ENCODE data around the gene TSC2.

The TSC2 gene

DNA sequence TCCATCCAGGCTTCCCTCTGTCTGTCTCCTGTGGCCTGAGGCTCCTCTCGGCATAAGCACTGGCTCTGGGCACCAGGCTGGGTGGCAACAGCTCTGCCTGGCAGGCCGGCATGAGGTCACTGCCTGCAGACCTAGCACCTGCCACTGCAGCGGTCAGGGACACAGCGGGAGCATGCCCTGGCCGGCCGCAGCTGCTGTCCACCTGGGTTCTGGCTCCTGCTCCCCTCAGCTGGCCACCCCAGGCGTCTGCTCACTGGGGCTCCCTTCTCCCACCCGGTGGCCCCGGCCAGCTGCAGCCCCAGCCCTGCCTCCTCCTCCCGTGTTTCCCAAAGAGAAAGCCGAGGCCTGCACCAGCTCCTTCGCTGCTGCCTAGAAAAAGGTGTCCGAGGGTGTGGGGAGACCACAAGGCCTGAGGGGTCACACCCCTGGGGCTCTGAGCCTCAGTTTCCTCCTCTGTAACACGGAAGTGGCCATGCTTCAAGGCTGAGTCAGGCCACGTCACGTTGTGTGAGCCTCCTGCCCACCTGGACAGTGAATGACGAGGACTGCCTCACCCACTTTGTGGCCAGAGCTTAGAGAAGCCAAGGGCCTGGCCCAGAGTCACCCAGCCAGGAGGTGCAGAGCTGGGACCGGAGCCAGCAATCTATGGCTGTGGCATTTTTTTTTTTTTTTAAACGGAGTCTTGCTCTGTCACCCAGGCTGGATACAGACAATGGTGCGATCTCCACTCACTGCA lies 6.8 kb upstream of the TSC2 start:
- FAIRE-seq, result no peak
- no peak for TF ChIP-seq TAF1 (IDR thresholded peaks at IDR 0.05; ENCODE audit: borderline replicate concordance, low read depth, low read length)
- TF ChIP-seq POLR2A (IDR thresholded peaks at IDR 0.05; ENCODE audit: low read depth, low read length), result no peak
- no peak for DNase-seq (ENCODE audit: insufficient read length)

GRCh38 chr16:2042171-2042985 lies 5.4 kb upstream of the TSC2 start:
- DNase-seq (ENCODE audit: insufficient read length) (no peak), FAIRE-seq (no peak)
- TF ChIP-seq POLR2AphosphoS5 (IDR thresholded peaks at IDR 0.05; ENCODE audit: low read depth, low read length) (no peak), POLR2A (IDR thresholded peaks at IDR 0.05; ENCODE audit: low read depth, low read length) (no peak)

GRCh38 chr16:2042986-2043666 lies 4.7 kb upstream of the TSC2 start:
- TF ChIP-seq POLR2AphosphoS5 (IDR thresholded peaks at IDR 0.05; ENCODE audit: low read depth, low read length) (no peak), POLR2A (IDR thresholded peaks at IDR 0.05; ENCODE audit: low read depth, low read length) (no peak), TAF1 (IDR thresholded peaks at IDR 0.05; ENCODE audit: borderline replicate concordance, low read depth, low read length) (no peak)
- DNase-seq (ENCODE audit: insufficient read length) (no peak), FAIRE-seq (no peak)

- no peak for TF ChIP-seq POLR2AphosphoS5 (IDR thresholded peaks at IDR 0.05; ENCODE audit: low read depth, low read length)
- TF ChIP-seq POLR2A (IDR thresholded peaks at IDR 0.05; ENCODE audit: low read depth, low read length), result no peak
- no peak for TF ChIP-seq TAF1 (IDR thresholded peaks at IDR 0.05; ENCODE audit: borderline replicate concordance, low read depth, low read length)
- FAIRE-seq (peak; percentile 30), DNase-seq (ENCODE audit: insufficient read length) (no peak)
These were observed 3.9 kb upstream of the TSC2 start for GRCh38 chr16:2043667-2044451.

DNA sequence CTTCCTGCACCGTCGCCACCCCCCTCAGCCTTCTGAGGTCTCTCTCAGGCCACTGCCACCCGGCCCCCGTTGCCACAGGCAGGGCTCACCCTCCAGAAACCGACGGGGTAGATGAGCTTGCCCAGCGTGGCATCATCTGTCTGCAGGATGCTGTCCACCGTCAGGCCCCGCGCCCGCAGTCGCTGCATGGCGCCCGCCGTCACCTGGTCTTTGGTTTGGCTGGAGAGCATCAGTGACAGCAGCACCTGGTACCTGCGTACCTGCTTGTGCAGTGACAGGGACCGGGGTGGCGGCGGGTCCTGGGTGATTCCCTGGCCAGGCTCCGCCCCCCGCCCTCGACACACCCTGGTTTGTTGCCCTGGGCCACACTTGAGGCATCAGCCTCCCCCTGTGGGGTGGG lies 3.2 kb upstream of the TSC2 start:
- FAIRE-seq, result no peak

DNA sequence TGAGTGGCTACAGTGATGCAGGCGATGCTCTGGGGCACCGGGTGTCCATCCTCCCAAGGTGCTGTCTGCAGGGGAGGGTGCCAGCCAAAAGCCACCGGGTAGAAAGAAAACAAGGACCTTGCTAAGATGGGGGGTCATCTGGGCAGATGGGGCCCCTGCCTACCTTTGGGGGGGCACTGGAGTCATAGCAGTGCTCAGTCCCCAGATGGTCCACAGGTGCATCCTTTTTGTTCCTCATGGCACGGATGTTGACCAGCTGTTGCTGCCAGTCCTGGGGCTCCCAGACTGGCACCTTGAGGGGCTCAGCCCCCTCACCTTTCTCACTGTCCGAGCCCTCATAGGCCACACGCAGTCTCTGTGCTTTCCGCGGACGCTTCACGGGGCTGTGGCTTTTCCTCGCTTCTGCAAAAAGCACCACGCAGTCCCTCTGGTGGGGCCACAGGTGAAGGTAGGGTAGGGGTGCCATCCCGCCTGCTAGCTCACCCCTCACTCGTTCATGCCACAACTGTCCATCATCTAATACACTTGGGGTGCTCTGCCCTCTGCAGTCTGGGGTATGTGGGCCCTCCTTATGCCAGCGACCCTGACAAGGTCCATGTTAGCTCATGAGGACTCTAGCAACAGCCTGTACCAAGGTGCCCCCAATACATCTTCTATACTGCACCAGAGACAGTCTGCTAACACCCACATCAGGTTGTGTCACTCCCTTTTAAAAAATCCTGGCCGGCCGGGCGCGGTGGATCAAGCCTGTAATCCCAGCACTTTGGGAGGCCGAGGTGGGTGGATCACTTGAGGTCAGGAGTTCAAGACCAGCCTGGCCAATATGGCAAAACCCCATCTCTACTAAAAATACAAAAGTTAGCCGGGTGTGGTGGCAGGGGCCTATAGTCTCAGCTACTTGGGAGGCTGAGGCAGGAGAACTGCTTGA lies 1.6 kb upstream of the TSC2 start:
- DNase-seq (ENCODE audit: insufficient read length) (no peak), FAIRE-seq (no peak)
- no peak for TF ChIP-seq TAF1 (IDR thresholded peaks at IDR 0.05; ENCODE audit: borderline replicate concordance, low read depth, low read length)
- no peak for TF ChIP-seq POLR2A (IDR thresholded peaks at IDR 0.05; ENCODE audit: low read depth, low read length)
- no peak for TF ChIP-seq POLR2AphosphoS5 (IDR thresholded peaks at IDR 0.05; ENCODE audit: low read depth, low read length)

More for the DNA sequence above, 3.2 kb upstream of the TSC2 start:
- no peak for DNase-seq (ENCODE audit: insufficient read length)
- TF ChIP-seq TAF1 (IDR thresholded peaks at IDR 0.05; ENCODE audit: borderline replicate concordance, low read depth, low read length), result no peak
- no peak for TF ChIP-seq POLR2AphosphoS5 (IDR thresholded peaks at IDR 0.05; ENCODE audit: low read depth, low read length)
- no peak for TF ChIP-seq POLR2A (IDR thresholded peaks at IDR 0.05; ENCODE audit: low read depth, low read length)

GRCh38 chr16:2046893-2047329 lies 874 bp upstream of the TSC2 start:
- TF ChIP-seq POLR2A (IDR thresholded peaks at IDR 0.05; ENCODE audit: low read depth, low read length) (no peak), TAF1 (IDR thresholded peaks at IDR 0.05; ENCODE audit: borderline replicate concordance, low read depth, low read length) (no peak), POLR2AphosphoS5 (IDR thresholded peaks at IDR 0.05; ENCODE audit: low read depth, low read length) (no peak)
- no peak for DNase-seq (ENCODE audit: insufficient read length)
- no peak for FAIRE-seq

- no peak for TF ChIP-seq POLR2AphosphoS5 (IDR thresholded peaks at IDR 0.05; ENCODE audit: low read depth, low read length)
- TF ChIP-seq TAF1 (IDR thresholded peaks at IDR 0.05; ENCODE audit: borderline replicate concordance, low read depth, low read length), result no peak
- no peak for TF ChIP-seq POLR2A (IDR thresholded peaks at IDR 0.05; ENCODE audit: low read depth, low read length)
- DNase-seq (ENCODE audit: insufficient read length), result no peak
- FAIRE-seq, result no peak
These were observed 345 bp downstream of the TSC2 start for GRCh38 chr16:2048116-2048543.

DNA sequence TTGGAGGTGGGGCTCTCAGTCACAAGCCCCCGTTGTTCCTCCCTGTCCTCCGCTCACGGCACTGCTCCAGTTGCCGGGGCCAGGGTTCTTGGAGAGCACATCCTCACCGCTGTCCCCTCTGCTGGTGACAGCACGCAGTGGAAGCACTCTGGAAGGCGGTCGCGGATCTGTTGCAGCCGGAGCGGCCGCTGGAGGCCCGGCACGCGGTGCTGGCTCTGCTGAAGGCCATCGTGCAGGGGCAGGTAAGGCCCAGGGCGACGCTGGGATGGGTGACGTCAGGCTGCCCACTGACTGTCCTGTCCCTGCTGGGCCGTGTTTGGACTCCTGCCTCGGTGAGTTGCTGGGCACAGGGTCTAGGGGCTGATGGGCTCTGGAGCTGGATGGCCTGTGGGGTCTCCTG lies 5.4 kb downstream of the TSC2 start:
- TF ChIP-seq POLR2AphosphoS5 (IDR thresholded peaks at IDR 0.05; ENCODE audit: low read depth, low read length), result no peak
- no peak for TF ChIP-seq POLR2A (IDR thresholded peaks at IDR 0.05; ENCODE audit: low read depth, low read length)
- no peak for TF ChIP-seq TAF1 (IDR thresholded peaks at IDR 0.05; ENCODE audit: borderline replicate concordance, low read depth, low read length)
- DNase-seq (ENCODE audit: insufficient read length) (no peak), FAIRE-seq (no peak)

- FAIRE-seq, result no peak
- no peak for TF ChIP-seq POLR2AphosphoS5 (IDR thresholded peaks at IDR 0.05; ENCODE audit: low read depth, low read length)
- no peak for TF ChIP-seq TAF1 (IDR thresholded peaks at IDR 0.05; ENCODE audit: borderline replicate concordance, low read depth, low read length)
- TF ChIP-seq POLR2A (IDR thresholded peaks at IDR 0.05; ENCODE audit: low read depth, low read length), result no peak
- DNase-seq (ENCODE audit: insufficient read length), result no peak
These were observed 6.1 kb downstream of the TSC2 start for GRCh38 chr16:2053897-2054296.

Measured in GM12892 (cell line).